HG03108 (cell line): ENCODE data around the gene TMEM97.

Experiments used
- ATAC-seq: cut with Tn5 transposase; IDR thresholded peaks from one replicate; pipeline ENCODE4 v1.9.1; 2021; ENCODE audit warnings: moderate library complexity; ENCODE audit not compliant: unreplicated experiment

The TMEM97 gene

GRCh38 chr17:28363776-28364650 is 45.0 kb downstream of the TMEM97 start:
- no peak for ATAC-seq

GRCh38 chr17:28364665-28365363 is 45.8 kb downstream of the TMEM97 start, which contains the start of gene SEBOX:
TSS of gene SEBOX (minus strand) at chr17:28365199. CDS start at chr17:28365151, 48 bp downstream.
- no peak for ATAC-seq

- no peak for ATAC-seq
Observed at GRCh38 chr17:28365487-28365886, 46.5 kb downstream of the TMEM97 start.

- ATAC-seq, result no peak
Observed at GRCh38 chr17:28366605-28367004, 47.6 kb downstream of the TMEM97 start.

- no peak for ATAC-seq
Observed at GRCh38 chr17:28367641-28368305, 48.8 kb downstream of the TMEM97 start.

- ATAC-seq, result no peak
Observed at GRCh38 chr17:28368306-28368831, 49.4 kb downstream of the TMEM97 start.

GRCh38 chr17:28368915-28369683 is 50.1 kb downstream of the TMEM97 start:
- ATAC-seq, result no peak

GRCh38 chr17:28369684-28370034 is 50.7 kb downstream of the TMEM97 start:
- ATAC-seq, result no peak

- ATAC-seq, result no peak
Observed at GRCh38 chr17:28370035-28370743, 51.2 kb downstream of the TMEM97 start, which contains the start of gene VTN. TSS of gene VTN (minus strand) at chr17:28370307. CDS start at chr17:28370203, 104 bp downstream.

GRCh38 chr17:28370744-28371103 is 51.7 kb downstream of the TMEM97 start:
- no peak for ATAC-seq

- peak; percentile 68 for ATAC-seq
Observed at GRCh38 chr17:28371245-28372202, 52.5 kb downstream of the TMEM97 start, which contains the start of gene SARM1. TSS of gene SARM1 (plus strand) at chr17:28371694. CDS start at chr17:28372033, 339 bp downstream.

- ATAC-seq, result peak; percentile 16
Observed at GRCh38 chr17:28372203-28372944, 53.4 kb downstream of the TMEM97 start.

GRCh38 chr17:28372945-28373274 is 53.9 kb downstream of the TMEM97 start:
- ATAC-seq, result no peak
